Neural progenitor cell (in vitro differentiated cells): ENCODE results near the gene TOP2A. TPM values are rescaled to one million over a fixed set of nuclear protein-coding genes. Genes with fewer than 3 reads are reported as not detected.

Experiments
- DNase-seq: peaks from one replicate; pipeline ENCODE4 v3.0.0-alpha.2; 2016; ENCODE audit warnings: low spot score
- H2AFZ ChIP-seq: fragments of 200-600 bp; sonication (generic); replicated peaks from 2 replicates; pipeline ENCODE4 v1.6.1; 2016; ENCODE audit warnings: antibody characterized with exemption
- H3F3A ChIP-seq: fragments of 200-600 bp; sonication (generic); 2 replicates; pipeline ENCODE4 v1.6.1; 2016; ENCODE audit warnings: antibody characterized with exemption, low read depth
- H3K27ac ChIP-seq: fragments of 200-600 bp; sonication (generic); 2 replicates; pipeline ENCODE4 v1.5.1; 2016; ENCODE audit warnings: mild to moderate bottlenecking
- H3K27me3 ChIP-seq: fragments of 200-600 bp; sonication (generic); 2 replicates; pipeline ENCODE4 v1.6.1; 2016; ENCODE audit warnings: mild to moderate bottlenecking, moderate library complexity
- H3K36me3 ChIP-seq: fragments of 200-600 bp; sonication (generic); 2 replicates; pipeline ENCODE4 v1.5.1; 2016
- H3K4me1 ChIP-seq: fragments of 200-600 bp; sonication (generic); 2 replicates; pipeline ENCODE4 v1.6.1; 2016; ENCODE audit warnings: mixed run types
- H3K4me2 ChIP-seq: fragments of 200-600 bp; sonication (generic); 2 replicates; pipeline ENCODE4 v1.6.1; 2016
- H3K4me3 ChIP-seq: fragments of 200-600 bp; sonication (generic); 2 replicates; pipeline ENCODE4 v1.5.1; 2016
- H3K79me2 ChIP-seq: fragments of 200-600 bp; sonication (generic); 2 replicates; pipeline ENCODE4 v1.6.1; 2016; ENCODE audit warnings: low read depth
- H3K9ac ChIP-seq: fragments of 200-600 bp; sonication (generic); 2 replicates; pipeline ENCODE4 v1.6.1; 2016
- H3K9me3 ChIP-seq: fragments of 200-600 bp; sonication (generic); 2 replicates; pipeline ENCODE4 v1.5.1; 2016; ENCODE audit warnings: low read depth
- H4K20me1 ChIP-seq: fragments of 200-600 bp; sonication (generic); 2 replicates; pipeline ENCODE4 v1.6.1; 2016; ENCODE audit warnings: low read depth
- H3K27ac Mint-ChIP-seq: 3 replicates; pipeline ENCODE4 v1.8.0; 2021; ENCODE audit warnings: mixed read lengths
- H3K27me3 Mint-ChIP-seq: 2 replicates; pipeline ENCODE4 v1.8.0; 2022; ENCODE audit warnings: low read depth, mild to moderate bottlenecking, inconsistent platforms, moderate library complexity, mixed read lengths; ENCODE audit not compliant: insufficient read depth
- H3K36me3 Mint-ChIP-seq: 3 replicates; pipeline ENCODE4 v1.8.0; 2021; ENCODE audit warnings: mixed read lengths
- H3K4me1 Mint-ChIP-seq: 3 replicates; pipeline ENCODE4 v1.8.0; 2021; ENCODE audit warnings: mixed read lengths
- H3K4me3 Mint-ChIP-seq: 3 replicates; pipeline ENCODE4 v1.8.0; 2021; ENCODE audit warnings: mild to moderate bottlenecking, moderate library complexity, mixed read lengths
- H3K9me3 Mint-ChIP-seq: 3 replicates; pipeline ENCODE4 v1.8.0; 2020; ENCODE audit warnings: mixed read lengths
- EZH2 ChIP-seq: fragments of 200-600 bp; sonication (generic); IDR thresholded peaks from 2 replicates; pipeline ENCODE4 v1.6.1; 2017; ENCODE audit warnings: antibody characterized with exemption, mild to moderate bottlenecking, moderate library complexity
- EZH2phosphoT487 ChIP-seq: fragments of 200-600 bp; sonication (generic); IDR thresholded peaks from 2 replicates; pipeline ENCODE4 v1.6.1; 2017; ENCODE audit warnings: antibody characterized with exemption
- small RNA-seq: library from RNA; depleted of rRNA; stranded (forward); fragments of <200 nt; gene quantifications from one replicate; pipeline ENCODE3, GENCODE V24; 2015
- total RNA-seq: library from RNA; depleted of rRNA; stranded (reverse); fragments of >200 nt; gene quantifications from 2 replicates; pipeline ENCODE4 v1.2.3, GENCODE V29; 2015; ENCODE audit warnings: low replicate concordance
- TF ChIP-seq, protein P1 (sequence below): fragments of 200-600 bp; sonication (generic); IDR thresholded peaks from 2 replicates; pipeline ENCODE4 v1.5.1; 2017; ENCODE audit warnings: antibody characterized with exemption, mild to moderate bottlenecking

TOP2A gene
- total RNA-seq, 1 donor from 2014 or later: 968 TPM

DNA sequence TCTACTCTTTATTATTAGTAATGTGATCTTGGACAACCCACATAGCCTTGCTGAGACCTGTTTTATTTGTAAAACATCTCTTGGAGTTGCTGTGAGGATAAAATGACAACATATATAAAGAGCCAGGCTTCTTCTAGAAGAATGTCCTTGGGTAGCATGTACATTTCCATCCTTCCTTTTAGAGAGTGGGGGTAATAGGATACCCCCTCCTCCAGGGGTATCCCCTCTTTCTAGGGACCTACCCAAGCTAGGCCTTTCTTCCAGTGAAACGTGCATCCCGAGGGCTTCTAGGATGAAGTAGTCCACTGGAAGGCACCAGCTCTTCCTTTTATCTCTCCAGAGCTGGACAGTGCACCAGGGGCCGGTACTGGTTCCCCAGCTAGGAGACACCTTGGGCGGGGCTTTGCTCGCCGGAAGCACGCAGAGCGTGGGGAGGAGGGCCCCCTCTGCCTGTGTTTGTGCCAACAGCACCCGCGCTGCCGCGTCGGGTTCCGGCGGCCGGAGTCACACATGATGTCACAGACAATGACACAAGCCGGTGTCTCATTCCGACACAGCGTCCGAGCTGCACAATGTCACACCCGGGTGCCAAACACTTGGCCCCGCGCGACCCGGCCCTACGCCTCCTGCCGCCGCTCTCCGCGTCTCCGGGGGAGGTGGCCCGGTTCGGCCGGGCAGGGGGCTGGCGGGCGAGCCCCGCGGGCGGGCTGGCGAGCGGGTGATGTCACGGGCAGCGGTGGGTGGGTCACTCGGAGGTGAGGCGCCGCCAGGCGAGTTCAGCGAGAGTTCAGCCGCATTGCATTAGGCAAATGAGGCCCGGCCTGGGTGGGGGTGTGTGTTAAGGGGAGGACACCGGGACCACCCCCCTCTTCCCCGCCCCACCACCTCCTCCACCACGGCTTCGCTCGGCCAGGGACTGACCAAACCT, 76.6 kb downstream of the TOP2A start:
- H3K4me1 Mint-ChIP-seq: peaks cover 38% of the 10 kb centered on the region
- TF ChIP-seq EZH2: no peak
- TF ChIP-seq, protein P1, sequence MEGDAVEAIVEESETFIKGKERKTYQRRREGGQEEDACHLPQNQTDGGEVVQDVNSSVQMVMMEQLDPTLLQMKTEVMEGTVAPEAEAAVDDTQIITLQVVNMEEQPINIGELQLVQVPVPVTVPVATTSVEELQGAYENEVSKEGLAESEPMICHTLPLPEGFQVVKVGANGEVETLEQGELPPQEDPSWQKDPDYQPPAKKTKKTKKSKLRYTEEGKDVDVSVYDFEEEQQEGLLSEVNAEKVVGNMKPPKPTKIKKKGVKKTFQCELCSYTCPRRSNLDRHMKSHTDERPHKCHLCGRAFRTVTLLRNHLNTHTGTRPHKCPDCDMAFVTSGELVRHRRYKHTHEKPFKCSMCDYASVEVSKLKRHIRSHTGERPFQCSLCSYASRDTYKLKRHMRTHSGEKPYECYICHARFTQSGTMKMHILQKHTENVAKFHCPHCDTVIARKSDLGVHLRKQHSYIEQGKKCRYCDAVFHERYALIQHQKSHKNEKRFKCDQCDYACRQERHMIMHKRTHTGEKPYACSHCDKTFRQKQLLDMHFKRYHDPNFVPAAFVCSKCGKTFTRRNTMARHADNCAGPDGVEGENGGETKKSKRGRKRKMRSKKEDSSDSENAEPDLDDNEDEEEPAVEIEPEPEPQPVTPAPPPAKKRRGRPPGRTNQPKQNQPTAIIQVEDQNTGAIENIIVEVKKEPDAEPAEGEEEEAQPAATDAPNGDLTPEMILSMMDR: no peak
- no peak for TF ChIP-seq EZH2phosphoT487

DNA sequence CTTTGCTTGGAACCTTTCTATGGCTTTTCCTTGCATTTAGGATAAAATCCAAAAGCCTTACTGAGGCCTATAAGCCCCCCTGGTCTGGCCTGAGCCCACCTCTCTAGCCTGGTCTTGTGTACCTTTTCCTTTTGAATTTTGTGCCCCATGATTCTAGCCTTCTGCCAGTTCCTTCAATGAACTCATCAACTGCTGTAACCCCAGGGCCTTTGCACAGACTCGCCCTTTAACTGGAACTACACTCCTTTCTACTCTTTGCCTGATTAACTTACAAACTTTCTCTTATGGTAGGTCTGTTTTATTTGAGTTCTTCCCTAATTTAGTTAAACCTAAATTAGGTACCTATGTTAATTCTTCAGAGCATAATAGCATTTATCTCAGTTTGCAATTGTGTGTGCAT, 77.4 kb downstream of the TOP2A start:
- no peak for DNase-seq
- peaks cover 9% of the 10 kb centered on the region for H3K27me3 Mint-ChIP-seq
- peaks cover 88% of the 10 kb centered on the region for H4K20me1 ChIP-seq
- TF ChIP-seq EZH2phosphoT487 (no peak), EZH2 (no peak)
- TF ChIP-seq, protein P1: no peak
- H3K79me2 ChIP-seq: peaks cover 3% of the 10 kb centered on the region
- H3K4me3 Mint-ChIP-seq: peak overlapping the region; percentile 85
- H3K9me3 ChIP-seq: no peaks in the 10 kb centered on the region
- no peaks in the 10 kb centered on the region for H3K36me3 Mint-ChIP-seq
- peaks cover 37% of the 10 kb centered on the region for H3F3A ChIP-seq
- peaks cover 32% of the 10 kb centered on the region for H3K4me1 Mint-ChIP-seq
- no peaks in the 10 kb centered on the region for H3K36me3 ChIP-seq
- H3K27ac Mint-ChIP-seq: no peak overlapping the region
- no peak overlapping the region for H3K9ac ChIP-seq
- H2AFZ ChIP-seq: no peak overlapping the region
- H3K4me1 ChIP-seq: peaks cover 41% of the 10 kb centered on the region
- peaks cover 77% of the 10 kb centered on the region for H3K27me3 ChIP-seq
- H3K4me3 ChIP-seq: no peak overlapping the region
- H3K9me3 Mint-ChIP-seq: no peaks in the 10 kb centered on the region
- H3K27ac ChIP-seq: no peak overlapping the region
- H3K4me2 ChIP-seq: no peak overlapping the region

More for the DNA sequence above, 76.6 kb downstream of the TOP2A start:
- Histone ChIP-seq H3K36me3 (no peaks in the 10 kb centered on the region), H3K79me2 (no peaks in the 10 kb centered on the region), H4K20me1 (peaks cover 89% of the 10 kb centered on the region), H3K4me2 (peak overlapping the region; percentile 98), H3F3A (peaks cover 41% of the 10 kb centered on the region), H3K9ac (no peak overlapping the region), H3K4me1 (peaks cover 49% of the 10 kb centered on the region), H2AFZ (no peak overlapping the region), H3K27me3 (peaks cover 85% of the 10 kb centered on the region), H3K27ac (no peak overlapping the region), H3K4me3 (peak overlapping the region; percentile 64), H3K9me3 (no peaks in the 10 kb centered on the region)
- DNase-seq: peak; percentile 85
- peaks cover 9% of the 10 kb centered on the region for H3K27me3 Mint-ChIP-seq
- H3K27ac Mint-ChIP-seq: no peak overlapping the region
- peak overlapping the region; percentile 85 for H3K4me3 Mint-ChIP-seq
- no peaks in the 10 kb centered on the region for H3K36me3 Mint-ChIP-seq
- H3K9me3 Mint-ChIP-seq: no peaks in the 10 kb centered on the region

DNA sequence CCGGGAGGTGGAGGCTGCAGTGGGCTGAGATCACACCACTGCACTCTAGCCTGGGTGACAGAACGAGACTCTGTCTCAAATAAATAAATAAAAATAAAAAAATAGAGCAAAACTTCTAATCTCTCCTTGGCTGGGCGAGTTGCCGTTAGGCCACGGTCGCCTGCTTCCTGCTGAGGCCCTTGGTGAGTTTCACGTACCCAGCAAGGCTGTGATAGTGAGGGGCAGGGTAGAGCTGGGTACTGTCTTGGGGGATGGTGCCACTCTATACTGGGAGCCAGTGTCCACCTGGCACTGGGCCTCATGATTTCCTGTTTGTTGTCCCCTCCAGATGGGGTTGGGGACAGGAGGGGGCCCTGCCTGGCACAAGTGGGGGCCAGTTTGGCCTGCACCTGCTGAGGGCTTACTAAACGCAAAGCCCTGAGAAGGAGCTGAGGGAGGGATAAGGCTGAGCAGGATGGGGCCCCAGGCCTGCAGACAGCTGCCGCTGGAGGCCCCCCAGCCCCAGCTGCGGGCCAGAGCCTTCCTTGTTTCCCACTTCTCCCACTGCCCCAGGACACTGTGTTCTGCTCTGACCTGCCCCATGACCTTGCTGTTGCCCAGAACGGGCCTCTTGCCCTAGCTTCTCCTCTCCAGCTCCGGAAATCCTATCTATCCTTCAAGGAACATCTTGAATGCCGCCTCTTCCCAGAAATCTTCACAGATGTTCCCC, 78.6 kb downstream of the TOP2A start:
- H3K27me3 Mint-ChIP-seq: peaks cover 6% of the 10 kb centered on the region
- H3K36me3 Mint-ChIP-seq: no peaks in the 10 kb centered on the region

More for the DNA sequence above, 78.6 kb downstream of the TOP2A start:
- Histone ChIP-seq H3K27ac (no peak overlapping the region), H3K36me3 (no peaks in the 10 kb centered on the region), H3K79me2 (peaks cover 3% of the 10 kb centered on the region), H3K9me3 (no peaks in the 10 kb centered on the region), H3K27me3 (peaks cover 64% of the 10 kb centered on the region), H3K4me2 (no peak overlapping the region), H3K4me1 (peaks cover 38% of the 10 kb centered on the region), H3K4me3 (no peak overlapping the region), H3F3A (peaks cover 30% of the 10 kb centered on the region), H2AFZ (no peak overlapping the region), H3K9ac (no peak overlapping the region), H4K20me1 (peaks cover 87% of the 10 kb centered on the region)
- TF ChIP-seq EZH2 (no peak), EZH2phosphoT487 (no peak)
- TF ChIP-seq, protein P1: no peak
- H3K9me3 Mint-ChIP-seq: no peaks in the 10 kb centered on the region
- H3K4me1 Mint-ChIP-seq: peaks cover 30% of the 10 kb centered on the region
- H3K4me3 Mint-ChIP-seq: no peak overlapping the region
- H3K27ac Mint-ChIP-seq: no peak overlapping the region
- DNase-seq: no peak

Small RNA genes within 50 kb of the gene (small RNA-seq; reads per million reads assigned to genes)
- gene RF00019: not detected
- not detected for gene RNA5SP441

Other genes starting within 250 kb of the TOP2A start
- 6.8 and 8.3 TPM in 2 replicates for gene RAPGEFL1, start 240.4 kb downstream of the TOP2A start, total RNA-seq
- gene WIPF2, start 198.6 kb downstream of the TOP2A start, total RNA-seq: 6.8 and 9.3 TPM in 2 replicates
- gene CDC6, start 130.0 kb downstream of the TOP2A start, total RNA-seq: 54.6 and 65.3 TPM in 2 replicates
- gene RARA, start 108.7 kb downstream of the TOP2A start, total RNA-seq: 9.0 and 9.4 TPM in 2 replicates
- gene GJD3, start 53.2 kb downstream of the TOP2A start, total RNA-seq: not detected in 2 replicates
- gene IGFBP4, start 25.6 kb upstream of the TOP2A start, total RNA-seq: 14.4 and 20.3 TPM in 2 replicates
- gene TNS4, start 83.7 kb upstream of the TOP2A start, total RNA-seq: not detected in 2 replicates
- gene CCR7, start 147.6 kb upstream of the TOP2A start, total RNA-seq: 0.37 TPM in 1 of 2 replicates, not detected in the other
- gene SMARCE1, start 229.9 kb upstream of the TOP2A start, total RNA-seq: 179 and 237 TPM in 2 replicates
- gene KRT222, start 247.3 kb upstream of the TOP2A start, total RNA-seq: 0.39 and 2.8 TPM in 2 replicates